AG09319 (cell line): ENCODE results near the gene ITGA2B.
A peak's percentile ranks its signal among the peaks of the same experiment; 100 is the strongest.

Experiments
- DNase-seq: peaks from one replicate; pipeline ENCODE4 v3.0.0-alpha.2; 2010; ENCODE audit warnings: low read depth; ENCODE audit errors: extremely low read depth
- CTCF ChIP-seq: IDR thresholded peaks from 2 replicates; pipeline ENCODE4 v1.5.1; 2011; ENCODE audit warnings: low read depth, mild to moderate bottlenecking, inconsistent platforms, low read length, moderate library complexity

The ITGA2B gene

GRCh38 chr17:44387804-44388203, 1.6 kb downstream of the ITGA2B start:
- no peak for TF ChIP-seq CTCF

GRCh38 chr17:44386182-44386525, 3.3 kb downstream of the ITGA2B start:
- TF ChIP-seq CTCF: no peak
- no peak for DNase-seq

More at GRCh38 chr17:44387804-44388203, 1.6 kb downstream of the ITGA2B start:
- DNase-seq: no peak

GRCh38 chr17:44385287-44386181, 3.9 kb downstream of the ITGA2B start:
- DNase-seq: peak; percentile 25
- TF ChIP-seq CTCF: peak; percentile 23

- DNase-seq: no peak
Measured at GRCh38 chr17:44384823-44385286, 4.6 kb downstream of the ITGA2B start.

GRCh38 chr17:44384281-44384822, 5.1 kb downstream of the ITGA2B start:
- TF ChIP-seq CTCF: no peak
- DNase-seq: no peak

More at GRCh38 chr17:44384823-44385286, 4.6 kb downstream of the ITGA2B start:
- TF ChIP-seq CTCF: no peak

- no peak for DNase-seq
- no peak for TF ChIP-seq CTCF
Measured at GRCh38 chr17:44383861-44384260, 5.6 kb downstream of the ITGA2B start.

GRCh38 chr17:44383363-44383762, 6.1 kb downstream of the ITGA2B start:
- DNase-seq: no peak
- no peak for TF ChIP-seq CTCF
